Cortex of kidney (tissue), 1 donor: ENCODE measurements around the gene STARD9.
"Not testable (repeated sequence)": the region's sequence is repeated elsewhere in the genome, so short reads cannot be mapped to it uniquely, and the experiment has no call there.

Experiments used
- DNase-seq: peaks from one replicate; lab custom pipeline; 2025; lab: John Stamatoyannopoulos, UW

The STARD9 gene

DNA sequence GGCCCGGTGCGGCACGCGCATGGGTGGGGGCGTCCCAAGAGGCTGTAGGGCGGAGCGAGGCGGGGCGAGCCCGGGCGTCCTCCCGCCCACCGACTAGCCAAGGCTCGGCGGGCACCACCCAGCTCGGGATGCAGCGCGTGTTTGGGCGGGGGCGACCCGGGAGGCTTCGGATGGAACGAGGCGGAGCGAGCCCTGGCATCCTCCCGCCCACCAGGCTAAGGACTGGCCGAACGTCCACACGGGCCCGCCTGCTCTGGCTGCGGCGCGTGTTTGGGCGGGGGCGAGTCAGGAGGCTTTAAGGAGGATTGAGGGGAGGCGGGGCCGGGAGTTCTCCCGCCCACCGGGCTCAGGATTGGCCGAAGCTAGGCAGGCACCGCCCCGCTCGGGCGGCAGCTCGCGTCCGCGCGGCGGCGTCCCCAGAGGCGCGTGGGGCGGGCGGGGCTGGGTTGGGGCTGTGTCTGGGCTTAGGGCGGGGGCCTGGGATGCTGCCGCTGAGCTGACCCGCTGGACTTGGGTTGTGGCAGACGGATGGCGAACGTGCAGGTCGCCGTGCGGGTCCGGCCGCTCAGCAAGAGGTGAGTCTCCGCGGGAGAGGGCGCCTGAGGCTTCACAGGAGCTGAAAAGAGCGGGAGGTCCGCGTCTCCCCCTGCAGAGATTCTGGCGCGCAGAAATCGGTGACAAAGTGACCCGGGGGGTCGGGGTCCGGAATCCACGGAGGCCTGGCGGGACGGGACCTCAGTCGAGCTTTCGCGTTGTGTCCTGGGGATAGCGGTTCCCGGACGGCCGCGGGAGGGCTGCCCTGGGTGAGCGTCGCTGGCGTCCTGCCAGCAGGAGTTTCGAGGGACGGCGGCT lies at the start of gene STARD9:
TSS of gene STARD9 (plus strand) at position 419 of the 852 bp plus-strand sequence. CDS start at position 529, 110 bp downstream.
- DNase-seq = peak; percentile 98

GRCh38 chr15:42528970-42529369 lies 46.4 kb upstream of the STARD9 start:
- DNase-seq = no peak

DNA sequence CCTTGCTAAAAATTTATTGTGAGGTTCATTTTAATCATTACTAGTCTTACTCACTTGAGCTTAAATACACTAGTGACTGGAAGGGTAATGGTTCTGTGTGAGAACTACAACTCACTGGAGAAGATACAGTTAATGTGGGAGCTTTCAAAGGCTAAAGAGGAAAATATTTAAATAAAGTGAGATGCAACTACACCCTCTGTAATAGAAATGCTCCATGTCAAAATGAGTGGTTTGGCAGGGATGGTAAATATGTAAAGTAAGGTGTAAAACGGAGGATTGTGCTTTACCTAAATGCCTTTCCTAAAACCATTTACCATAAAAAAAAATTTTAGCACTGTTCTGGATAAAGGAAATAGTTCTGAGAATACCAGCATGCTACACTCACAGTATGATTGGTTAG lies 42.2 kb upstream of the STARD9 start:
- no peak for DNase-seq

DNA sequence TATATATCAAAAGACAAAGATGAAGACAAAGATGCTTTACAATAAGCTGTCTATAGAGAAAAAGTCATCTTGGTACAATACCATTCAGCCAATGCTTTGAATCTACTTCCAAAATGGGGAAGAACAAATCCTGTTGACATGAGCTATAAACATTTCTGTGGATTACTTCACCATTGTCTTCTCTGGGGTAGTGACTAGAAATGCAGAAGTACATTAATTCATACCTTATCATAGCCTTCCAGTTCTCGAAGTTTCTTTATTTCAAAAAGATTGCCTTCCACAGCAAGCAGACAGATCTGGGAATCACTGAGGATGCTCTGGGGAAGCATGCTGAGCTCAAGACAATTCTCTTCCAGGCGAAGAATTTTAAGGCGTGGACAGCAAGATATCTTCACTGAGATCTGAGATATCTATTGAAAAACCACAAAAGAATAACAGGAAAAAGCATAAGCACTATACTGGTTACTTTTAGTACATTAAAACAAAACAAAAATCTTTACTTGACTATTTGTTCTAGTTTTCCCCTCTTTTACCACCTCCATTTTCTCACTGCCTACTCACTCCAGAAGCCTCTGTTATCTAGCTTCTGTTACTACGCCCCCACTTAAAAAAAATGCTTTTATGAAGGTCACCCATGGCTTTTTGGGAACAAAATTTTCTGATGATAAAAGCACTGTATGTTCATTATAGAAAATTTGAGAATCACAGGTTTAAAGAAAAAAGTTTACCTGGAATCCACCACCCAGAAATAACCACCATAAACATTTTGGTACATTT lies 30.4 kb upstream of the STARD9 start:
- DNase-seq = no peak

- no peak for DNase-seq
These were observed 27.5 kb upstream of the STARD9 start for GRCh38 chr15:42547918-42548248.

GRCh38 chr15:42548249-42549031 lies 27.0 kb upstream of the STARD9 start, which contains the start of the genes HAUS2 and LRRC57:
Gene HAUS2 (plus strand): TSS chr15:42548838. CDS start chr15:42548873, 35 bp downstream.
Gene LRRC57 (minus strand): TSS chr15:42548793. CDS start chr15:42548434, 359 bp downstream.
- peak; percentile 17 for DNase-seq

DNA sequence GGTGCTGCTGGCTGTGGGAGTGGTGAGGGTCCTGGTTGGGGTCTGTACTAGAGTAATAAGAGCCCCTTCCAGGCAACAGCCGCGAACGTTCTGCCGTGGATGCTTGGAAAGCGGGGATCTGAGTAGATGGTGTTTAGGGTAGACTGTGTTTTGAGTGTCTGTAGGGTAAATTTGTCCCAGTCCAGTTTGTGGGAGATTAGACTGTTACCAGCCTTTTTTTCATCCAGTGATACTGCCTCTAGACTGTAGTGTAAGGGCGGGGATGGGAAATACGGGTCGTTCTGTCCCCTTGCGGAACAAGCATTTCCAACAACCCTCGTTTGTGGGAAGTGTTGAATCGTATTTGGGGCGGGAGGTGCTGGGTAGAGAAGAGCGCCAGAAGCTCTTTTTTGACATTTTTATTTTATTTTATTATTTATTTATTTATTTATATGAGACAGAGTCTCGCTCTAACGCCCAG lies 26.3 kb upstream of the STARD9 start:
- no peak for DNase-seq

DNA sequence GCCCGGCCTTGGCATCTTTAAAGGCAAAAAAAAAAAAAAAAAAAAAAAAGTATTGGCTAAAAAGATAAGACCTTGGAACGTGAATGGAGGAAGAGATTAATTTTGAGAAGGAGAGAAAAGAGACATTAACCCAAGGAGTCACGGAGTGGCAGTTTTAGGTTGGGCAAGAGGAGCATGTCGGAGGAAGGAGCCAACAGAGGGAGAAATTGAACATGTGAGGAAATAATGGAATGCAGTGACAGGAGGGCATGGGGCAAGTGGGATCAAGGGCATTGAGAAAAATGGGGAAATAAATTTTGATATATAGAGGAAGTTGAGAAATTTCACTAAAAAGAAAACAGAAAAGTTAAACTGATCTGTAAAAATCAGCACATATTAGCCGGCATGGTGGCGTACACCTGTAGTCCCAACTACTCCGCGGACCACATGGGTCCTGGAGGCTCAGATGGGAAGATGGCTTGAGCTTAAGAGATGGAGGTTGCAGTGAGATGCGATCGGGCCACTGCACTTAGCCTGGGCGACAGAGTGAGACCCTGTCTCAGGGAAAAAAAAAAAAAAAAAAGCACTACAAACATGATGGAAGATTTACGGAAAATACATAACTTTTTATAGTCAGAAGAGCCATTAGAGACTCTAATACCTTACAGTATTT lies 25.5 kb upstream of the STARD9 start:
- DNase-seq = no peak

GRCh38 chr15:42553554-42553953 lies 21.9 kb upstream of the STARD9 start:
- no peak for DNase-seq

DNA sequence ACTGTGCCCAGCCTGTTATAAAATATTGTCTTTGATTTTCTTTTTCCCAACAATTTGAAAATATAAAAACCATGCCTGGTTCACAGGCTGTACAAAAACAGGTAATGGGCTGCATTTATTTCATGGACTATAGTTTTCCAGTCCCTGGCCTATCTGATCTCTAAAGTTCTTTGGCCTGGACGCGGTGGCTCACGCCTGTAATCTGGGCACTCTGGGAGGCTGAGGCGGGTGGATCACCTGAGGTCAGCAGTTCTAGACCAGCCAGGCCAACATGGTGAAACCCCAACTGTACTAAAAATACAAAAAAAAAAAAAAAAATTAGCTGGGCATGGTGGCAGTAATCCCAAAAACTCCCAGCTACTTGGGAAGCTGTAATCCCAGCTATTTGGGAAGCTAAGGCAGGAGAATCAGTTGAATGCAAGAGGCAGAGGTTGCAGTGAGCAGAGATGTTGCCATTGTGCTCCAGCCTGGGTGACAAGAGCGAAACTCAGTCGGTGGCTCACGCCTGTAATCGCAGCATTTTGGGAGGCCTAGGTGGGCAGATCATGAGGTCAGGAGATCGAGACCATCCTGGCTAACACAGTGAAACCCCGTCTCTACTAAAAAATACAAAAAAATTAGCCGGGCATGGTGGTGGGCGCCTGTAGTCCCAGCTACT lies 18.7 kb upstream of the STARD9 start:
- DNase-seq = not testable (repeated sequence)

DNA sequence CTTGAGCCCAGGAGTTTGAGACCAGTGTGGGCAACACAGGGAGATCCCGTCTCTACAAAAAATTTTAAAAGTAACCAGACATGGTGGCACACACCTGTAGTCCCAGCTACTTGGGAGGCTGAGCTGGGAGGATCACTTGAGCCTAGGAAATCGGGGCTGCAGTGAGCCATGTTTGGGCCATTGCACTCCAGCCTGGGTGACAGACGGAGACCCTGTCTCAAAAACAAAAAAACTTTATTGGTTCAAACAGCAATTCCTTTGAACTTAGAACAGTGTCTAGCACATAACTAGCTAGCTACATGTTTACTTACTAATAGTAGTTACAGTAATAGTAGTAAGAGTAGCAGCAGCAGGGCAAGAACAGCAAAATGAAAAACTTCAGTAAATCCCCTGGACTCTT lies 16.7 kb upstream of the STARD9 start:
- no peak for DNase-seq

GRCh38 chr15:42576040-42576594 lies 711 bp downstream of the STARD9 start:
- no peak for DNase-seq

DNA sequence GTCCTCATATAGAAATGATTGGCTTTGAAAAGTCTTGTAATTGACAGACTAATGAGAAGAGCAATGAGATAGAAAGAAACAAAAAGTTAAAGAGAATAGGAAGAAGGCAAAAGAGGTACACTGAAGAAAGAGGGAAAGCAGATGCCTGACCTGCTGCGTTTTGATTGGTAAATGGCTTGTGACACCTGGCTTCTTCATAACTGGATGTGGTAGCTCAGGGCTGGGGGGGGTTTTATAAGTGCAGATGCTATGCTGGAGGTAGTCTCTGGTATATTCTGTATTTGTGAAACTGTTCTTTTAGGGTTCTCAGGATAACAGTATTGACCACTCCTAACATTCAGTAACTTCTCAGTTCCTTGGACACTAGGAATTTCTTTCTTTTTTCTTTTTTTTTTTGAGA lies 1.4 kb downstream of the STARD9 start:
- no peak for DNase-seq

GRCh38 chr15:42577514-42578031 lies 2.2 kb downstream of the STARD9 start:
- DNase-seq = no peak

- DNase-seq = no peak
These were observed 3.7 kb downstream of the STARD9 start for GRCh38 chr15:42578984-42579537.

GRCh38 chr15:42581272-42581730 lies 5.9 kb downstream of the STARD9 start:
- DNase-seq = no peak

GRCh38 chr15:42582569-42583375 lies 7.4 kb downstream of the STARD9 start:
- no peak for DNase-seq

DNA sequence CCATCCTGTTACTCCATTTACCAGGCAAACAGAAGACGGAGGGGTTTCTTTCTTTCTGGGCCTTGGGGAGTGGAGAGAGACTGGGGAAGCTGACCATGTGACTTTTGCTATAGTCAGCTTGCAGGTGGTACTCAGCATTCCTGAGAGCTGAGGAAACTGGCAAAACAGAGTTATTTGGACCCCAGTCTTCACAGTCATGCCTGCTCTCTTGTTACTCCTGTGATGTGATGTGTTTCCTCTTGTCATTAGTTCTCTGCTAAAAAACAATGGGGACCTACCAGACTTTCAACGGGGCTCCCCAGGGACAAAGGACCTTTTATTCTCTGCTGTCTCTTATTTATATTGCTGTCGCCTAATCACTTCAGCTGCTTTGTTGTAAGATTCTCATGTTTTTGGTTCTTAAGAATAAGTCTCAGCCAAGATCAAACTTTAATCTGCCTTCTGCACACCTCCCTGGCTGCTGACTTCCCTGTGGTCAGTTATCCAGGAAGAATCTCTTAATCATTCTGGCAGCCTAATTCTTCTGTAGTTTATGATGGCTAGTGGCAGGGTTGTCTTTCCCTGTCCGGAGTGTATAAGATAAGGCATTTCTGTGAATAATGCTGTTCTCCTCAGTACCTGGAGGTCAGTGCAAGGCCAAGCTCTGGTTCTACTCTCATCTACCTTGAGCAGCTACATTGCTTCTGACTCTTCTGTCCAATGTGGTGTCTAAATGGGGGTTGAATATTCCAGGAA lies 8.8 kb downstream of the STARD9 start:
- no peak for DNase-seq
